Muscle of arm (tissue), 12 donors: ENCODE data around the gene RSPH1. TPM values are rescaled to one million over a fixed set of nuclear protein-coding genes. Genes with fewer than 3 reads are reported as not detected.

Experiments
- DNase-seq: peaks from one replicate; pipeline ENCODE4 v3.0.0-alpha.2; 2013
- polyA plus RNA-seq, 12 donors: library from polyadenylated mRNA; unstranded; fragments of 120-200 nt; gene quantifications; one replicate each; pipeline ENCODE4 v1.2.1, GENCODE V29; 2013; ENCODE audit not compliant: insufficient read length in 12 of 12

Gene RSPH1
- polyA plus RNA-seq, 12 donors: 0.07 to 1.5 (median 0.21) TPM; not detected in 3

- no peak for DNase-seq
Observed at GRCh38 chr21:42513985-42514882, 18.2 kb upstream of the RSPH1 start.

- no peak for DNase-seq
Observed at GRCh38 chr21:42513151-42513984, 17.3 kb upstream of the RSPH1 start, which contains the start of gene SLC37A1. Gene SLC37A1, plus strand, starts transcription at chr21:42513852. Its CDS starts 4,603 bp downstream, at chr21:42518455.

GRCh38 chr21:42512346-42513034 is 16.5 kb upstream of the RSPH1 start:
- DNase-seq: no peak

GRCh38 chr21:42509244-42509643 is 13.2 kb upstream of the RSPH1 start:
- DNase-seq: no peak

- DNase-seq: no peak
Observed at GRCh38 chr21:42508371-42508770, 12.3 kb upstream of the RSPH1 start.

GRCh38 chr21:42507418-42507817 is 11.4 kb upstream of the RSPH1 start:
- no peak for DNase-seq

- DNase-seq: no peak
Observed at GRCh38 chr21:42505090-42505726, 9.2 kb upstream of the RSPH1 start.

GRCh38 chr21:42503711-42504110 is 7.7 kb upstream of the RSPH1 start:
- DNase-seq: no peak

- no peak for DNase-seq
Observed at GRCh38 chr21:42500736-42501135, 4.7 kb upstream of the RSPH1 start.

GRCh38 chr21:42500225-42500624 is 4.2 kb upstream of the RSPH1 start:
- DNase-seq: no peak

GRCh38 chr21:42499444-42500112 is 3.6 kb upstream of the RSPH1 start:
- no peak for DNase-seq

- no peak for DNase-seq
Observed at GRCh38 chr21:42498012-42498411, 2.0 kb upstream of the RSPH1 start.

GRCh38 chr21:42496839-42497202 is 797 bp upstream of the RSPH1 start:
- DNase-seq: no peak

- no peak for DNase-seq
Observed at GRCh38 chr21:42495765-42496119, 282 bp downstream of the RSPH1 start.

- no peak for DNase-seq
Observed at GRCh38 chr21:42495027-42495426, 997 bp downstream of the RSPH1 start.

GRCh38 chr21:42493109-42494060 is 2.6 kb downstream of the RSPH1 start:
- DNase-seq: no peak

- no peak for DNase-seq
Observed at GRCh38 chr21:42492201-42492600, 3.8 kb downstream of the RSPH1 start.

GRCh38 chr21:42491328-42491727 is 4.7 kb downstream of the RSPH1 start:
- no peak for DNase-seq

GRCh38 chr21:42490720-42491119 is 5.3 kb downstream of the RSPH1 start:
- no peak for DNase-seq

GRCh38 chr21:42489991-42490390 is 6.0 kb downstream of the RSPH1 start:
- no peak for DNase-seq
